ENCODE measurements around the gene CAMK1D.

CAMK1D gene

GRCh38 chr10:12873172-12873571, 523.8 kb downstream of the CAMK1D start:
- no peak for DNase-seq

GRCh38 chr10:12874501-12874900, 525.2 kb downstream of the CAMK1D start:
- DNase-seq = no peak

- DNase-seq = no peak
Observed at GRCh38 chr10:12875100-12875499, 525.8 kb downstream of the CAMK1D start.

GRCh38 chr10:12876266-12876665, 526.9 kb downstream of the CAMK1D start:
- no peak for DNase-seq

- no peak for DNase-seq
Observed at GRCh38 chr10:12877150-12877549, 527.8 kb downstream of the CAMK1D start.

- DNase-seq = no peak
Observed at GRCh38 chr10:12880423-12880822, 531.1 kb downstream of the CAMK1D start.

GRCh38 chr10:12884851-12885250, 535.5 kb downstream of the CAMK1D start:
- DNase-seq = no peak
